Measurements from ENCODE around the gene RPL23.

DNA sequence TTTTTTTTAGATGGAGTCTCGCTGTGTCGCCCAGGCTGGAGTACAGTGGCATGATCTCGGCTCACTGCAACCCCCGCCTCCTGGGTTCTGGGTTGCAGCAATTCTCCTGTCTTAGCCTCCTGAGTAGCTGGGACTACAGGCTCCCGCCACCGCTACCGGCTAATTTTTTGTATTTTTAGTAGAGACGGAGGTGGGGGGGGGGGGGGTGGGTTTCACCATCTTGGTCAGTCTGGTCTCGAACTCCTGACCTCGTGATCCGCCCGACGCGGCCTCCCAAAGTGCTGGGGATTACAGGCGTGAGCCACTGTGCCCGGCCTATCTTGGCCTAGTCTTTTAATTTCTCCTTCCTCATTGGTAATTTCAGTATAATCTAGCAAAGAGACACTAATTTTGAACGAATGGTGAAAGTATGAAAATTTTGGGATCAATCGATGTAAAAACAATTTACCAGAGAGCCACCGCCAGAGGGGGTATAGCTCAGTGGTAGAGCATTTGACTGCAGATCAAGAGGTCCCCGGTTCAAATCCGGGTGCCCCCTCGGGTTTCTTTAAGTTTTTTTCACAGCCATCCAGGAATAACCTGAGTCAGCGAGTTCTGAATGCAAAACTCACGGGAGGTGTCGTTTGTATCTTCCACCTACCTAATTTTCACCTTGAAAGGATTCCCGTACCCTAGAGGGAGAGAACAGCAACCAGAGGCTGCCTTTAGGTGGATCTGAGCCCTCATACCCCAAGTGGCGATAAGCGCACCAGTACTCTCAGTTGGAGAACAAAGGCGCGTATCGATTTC lies 13.9 kb upstream of the RPL23 start:
- TF ChIP-seq, protein P1, sequence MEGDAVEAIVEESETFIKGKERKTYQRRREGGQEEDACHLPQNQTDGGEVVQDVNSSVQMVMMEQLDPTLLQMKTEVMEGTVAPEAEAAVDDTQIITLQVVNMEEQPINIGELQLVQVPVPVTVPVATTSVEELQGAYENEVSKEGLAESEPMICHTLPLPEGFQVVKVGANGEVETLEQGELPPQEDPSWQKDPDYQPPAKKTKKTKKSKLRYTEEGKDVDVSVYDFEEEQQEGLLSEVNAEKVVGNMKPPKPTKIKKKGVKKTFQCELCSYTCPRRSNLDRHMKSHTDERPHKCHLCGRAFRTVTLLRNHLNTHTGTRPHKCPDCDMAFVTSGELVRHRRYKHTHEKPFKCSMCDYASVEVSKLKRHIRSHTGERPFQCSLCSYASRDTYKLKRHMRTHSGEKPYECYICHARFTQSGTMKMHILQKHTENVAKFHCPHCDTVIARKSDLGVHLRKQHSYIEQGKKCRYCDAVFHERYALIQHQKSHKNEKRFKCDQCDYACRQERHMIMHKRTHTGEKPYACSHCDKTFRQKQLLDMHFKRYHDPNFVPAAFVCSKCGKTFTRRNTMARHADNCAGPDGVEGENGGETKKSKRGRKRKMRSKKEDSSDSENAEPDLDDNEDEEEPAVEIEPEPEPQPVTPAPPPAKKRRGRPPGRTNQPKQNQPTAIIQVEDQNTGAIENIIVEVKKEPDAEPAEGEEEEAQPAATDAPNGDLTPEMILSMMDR (conservative IDR thresholded peaks at IDR 0.05; ENCODE audit: low read depth, low read length) = no peak
- no peak for TF ChIP-seq EZH2phosphoT487 (IDR thresholded peaks at IDR 0.05; ENCODE audit: borderline replicate concordance, low read length)
- no peak for TF ChIP-seq EZH2 (IDR thresholded peaks at IDR 0.05; ENCODE audit: low read length, unreplicated experiment)

Measured in PC-3 (cell line).